IMR-90 (cell line): ENCODE data around the gene CWC25. TPM values are rescaled to one million over a fixed set of nuclear protein-coding genes. Genes with fewer than 3 reads are reported as not detected.

Experiments used
- ATAC-seq: fragments of 200-7000 bp; cut with Tn5 transposase; 2 replicates; pipeline ENCODE4 v1.9.1; 2020; ENCODE audit warnings: low read depth, mild to moderate bottlenecking, moderate library complexity
- BruUV-seq: library from RNA; stranded (reverse); fragments of 400-500 nt; replicated peaks from 2 replicates; lab custom pipeline; 2021; lab: Mats Ljungman, UMichigan
- CTCF ChIA-PET: fragments of 300-600 bp; formaldehyde crosslinking; extraction: SDS; loops from one replicate; lab custom pipeline; 2021; ENCODE audit warnings: antibody characterized with exemption; lab: Yijun Ruan, JAX
- POLR2A ChIA-PET: fragments of 300-600 bp; sonication (Branson Sonifier 250); formaldehyde crosslinking; loops from one replicate; lab custom pipeline; 2022; ENCODE audit warnings: antibody characterized with exemption; ENCODE audit not compliant: unreplicated experiment; lab: Charles Lee
- DNase-seq: peaks from one replicate; pipeline ENCODE4 v3.0.0; 2013
- H2AFZ ChIP-seq: replicated peaks from 2 replicates; pipeline ENCODE3; 2013; ENCODE audit warnings: low read length, mild to moderate bottlenecking; ENCODE audit not compliant: poor library complexity
- H2AK5ac ChIP-seq: 2 replicates; pipeline ENCODE4 v1.6.1; 2013; ENCODE audit warnings: low read depth, low read length, inconsistent platforms
- H2AK9ac ChIP-seq: replicated peaks from 2 replicates; pipeline ENCODE3; 2013; ENCODE audit warnings: mild to moderate bottlenecking, low read depth, low read length, moderate library complexity; ENCODE audit not compliant: poor library complexity
- H2BK120ac ChIP-seq: 2 replicates; pipeline ENCODE4 v1.6.1; 2013; ENCODE audit warnings: low read depth, low read length, inconsistent platforms
- H2BK15ac ChIP-seq: 3 replicates; pipeline ENCODE4 v1.6.1; 2013; ENCODE audit warnings: low read depth, low read length, inconsistent platforms
- H2BK20ac ChIP-seq: 2 replicates; pipeline ENCODE4 v1.6.1; 2013; ENCODE audit warnings: low read depth, mild to moderate bottlenecking, inconsistent platforms, low read length, moderate library complexity
- H2BK5ac ChIP-seq: 2 replicates; pipeline ENCODE4 v1.6.1; 2013; ENCODE audit warnings: mild to moderate bottlenecking, low read depth, low read length, inconsistent platforms; ENCODE audit not compliant: poor library complexity, severe bottlenecking
- H3K14ac ChIP-seq: replicated peaks from 2 replicates; pipeline ENCODE4 v1.6.1; 2013; ENCODE audit warnings: low read depth, low read length, inconsistent platforms
- H3K18ac ChIP-seq: 2 replicates; pipeline ENCODE4 v1.6.1; 2013; ENCODE audit warnings: low read depth, low read length, control low read depth
- H3K23ac ChIP-seq: 2 replicates; pipeline ENCODE4 v1.6.1; 2013; ENCODE audit warnings: low read depth, low read length, inconsistent platforms
- H3K27ac ChIP-seq: 2 replicates; pipeline ENCODE4 v1.5.1; 2013; ENCODE audit warnings: mild to moderate bottlenecking, control low read depth, low read length; ENCODE audit not compliant: insufficient read depth
- H3K27me3 ChIP-seq: 2 replicates; pipeline ENCODE4 v1.6.1; 2013; ENCODE audit warnings: low read length; ENCODE audit not compliant: control insufficient read depth, insufficient read depth
- H3K36me3 ChIP-seq: 2 replicates; pipeline ENCODE4 v1.6.1; 2013; ENCODE audit warnings: low read length, mixed read lengths; ENCODE audit not compliant: control insufficient read depth, insufficient read depth
- H3K4ac ChIP-seq: 2 replicates; pipeline ENCODE4 v1.6.1; 2013; ENCODE audit warnings: low read depth, low read length, inconsistent platforms
- H3K4me1 ChIP-seq: 2 replicates; pipeline ENCODE4 v1.6.1; 2013; ENCODE audit warnings: low read length, mixed read lengths; ENCODE audit not compliant: control insufficient read depth, insufficient read depth
- H3K4me2 ChIP-seq: 2 replicates; pipeline ENCODE4 v1.6.1; 2013; ENCODE audit warnings: low read depth, mild to moderate bottlenecking, control low read depth, low read length, moderate library complexity
- H3K4me3 ChIP-seq: 2 replicates; pipeline ENCODE4 v1.5.1; 2013; ENCODE audit warnings: low read depth, mild to moderate bottlenecking, control low read depth, low read length, moderate library complexity; ENCODE audit not compliant: insufficient read depth
- H3K56ac ChIP-seq: 2 replicates; pipeline ENCODE4 v1.6.1; 2013; ENCODE audit warnings: low read length, inconsistent platforms; ENCODE audit not compliant: insufficient read depth; ENCODE audit errors: extremely low read depth
- H3K79me1 ChIP-seq, 2 experiments: 2 replicates each; pipeline ENCODE4 v1.6.1; 2013; ENCODE audit warnings: low read length in 2 of 2, inconsistent platforms in 1 of 2, low read depth in 1 of 2
- H3K9ac ChIP-seq: 2 replicates; pipeline ENCODE4 v1.6.1; 2013; ENCODE audit warnings: low read depth, low read length, control low read depth
- H3K9me1 ChIP-seq: 2 replicates; pipeline ENCODE4 v1.6.1; 2013; ENCODE audit warnings: low read length, inconsistent platforms; ENCODE audit not compliant: insufficient read depth
- H3K9me3 ChIP-seq: 2 replicates; pipeline ENCODE4 v1.6.1; 2013; ENCODE audit warnings: low read length; ENCODE audit not compliant: control insufficient read depth, insufficient read depth
- H4K20me1 ChIP-seq: 2 replicates; pipeline ENCODE4 v1.6.1; 2013; ENCODE audit warnings: low read length, inconsistent platforms; ENCODE audit not compliant: insufficient read depth
- H4K5ac ChIP-seq: 2 replicates; pipeline ENCODE4 v1.6.1; 2013; ENCODE audit warnings: mild to moderate bottlenecking, low read depth, low read length, control low read depth
- H4K8ac ChIP-seq, 2 experiments: 2 replicates each; pipeline ENCODE4 v1.6.1; 2013; ENCODE audit warnings: low read depth in 2 of 2, low read length in 2 of 2, control low read depth in 1 of 2, inconsistent platforms in 1 of 2
- H4K91ac ChIP-seq: 2 replicates; pipeline ENCODE4 v1.6.1; 2013; ENCODE audit warnings: low read depth, low read length, inconsistent platforms; ENCODE audit not compliant: insufficient read depth
- BHLHE40 ChIP-seq: fragments of 150-350 bp; IDR thresholded peaks from 2 replicates; pipeline ENCODE4 v1.6.1; 2016; ENCODE audit warnings: mild to moderate bottlenecking, low read depth, low read length
- CEBPB ChIP-seq: IDR thresholded peaks from 2 replicates; pipeline ENCODE4 v1.6.1; 2012; ENCODE audit warnings: low read depth, low read length, improper control_type of control experiment
- WGBS, 2 experiments: methylation state at CpG; one replicate each; pipeline versions ENCODE4 v1.1.5 to v1.1.7; 2013; ENCODE audit warnings: missing lambda C conversion rate in 2 of 2; ENCODE audit not compliant: insufficient read length in 1 of 2; ENCODE audit errors: extremely low coverage in 2 of 2; 5-methylcytosine and 5-hydroxymethylcytosine counted together
- dilution Hi-C: fragments of 300-500 bp; cut with HindIII; formaldehyde crosslinking; loops from one replicate; pipeline ENCODE4 v1.14.3; 2018; ENCODE audit warnings: low sequenced_read_pairs; ENCODE audit not compliant: unreplicated experiment
- in situ Hi-C: fragments of 300-500 bp; cut with MboI; formaldehyde crosslinking; loops from 3 replicates; pipeline ENCODE4 v1.14.3; 2019; ENCODE audit warnings: low sequenced_read_pairs, inconsistent platforms, mixed read lengths
- intact Hi-C: fragments of 100-400 bp; cut with micrococcal nuclease; formaldehyde crosslinking; loops from 2 replicates; pipeline ENCODE4 v1.10.0; 2022
- polyA plus RNA-seq, 3 experiments: library from polyadenylated mRNA; depleted of rRNA; stranded (reverse); fragments of >200 nt; gene quantifications; 2 replicates each; pipeline ENCODE4 v1.2.3, GENCODE V29; 2012; ENCODE audit warnings: low replicate concordance in 1 of 3
- total RNA-seq: library from RNA; depleted of rRNA; stranded (reverse); fragments of >200 nt; gene quantifications from 2 replicates; pipeline ENCODE4 v1.2.3, GENCODE V29; 2012
- TF ChIP-seq, protein P1 (sequence below): fragments of 150-350 bp; IDR thresholded peaks from 2 replicates; pipeline ENCODE4 v1.6.1; 2016; ENCODE audit warnings: low read depth, mild to moderate bottlenecking, low read length, moderate library complexity, borderline replicate concordance

The CWC25 gene
- total and polyA plus RNA-seq, 2 of the 4 experiments (the other 2 are of a cell fraction), result 9.1 to 16.1 TPM

DNA sequence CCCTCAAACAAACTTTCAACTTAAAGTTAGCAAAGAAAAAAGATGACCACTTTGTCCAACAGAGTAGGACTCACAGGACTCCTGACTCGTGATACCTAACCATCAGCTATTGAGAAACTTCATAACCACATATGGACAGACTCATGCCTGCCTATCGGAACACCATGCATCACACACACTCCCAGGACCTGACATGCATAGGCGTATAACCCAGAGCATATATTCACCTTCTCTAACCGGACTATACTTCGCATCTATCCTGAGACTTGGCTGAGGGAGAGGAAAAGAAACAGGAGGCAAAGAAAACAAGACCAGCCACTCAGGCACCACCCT, 28.0 kb downstream of the CWC25 start:
- H3K4me1 ChIP-seq, result peaks cover 13% of the 10 kb centered on the region
- no peak overlapping the region for H3K56ac ChIP-seq
- DNase-seq, result peak; percentile 55
- no peak overlapping the region for H2BK120ac ChIP-seq
- peak overlapping the region; percentile 43; the same call in 1 of the 2 replicates for H3K14ac ChIP-seq
- dilution Hi-C loops (no loop called here), in situ Hi-C loops (no loop called here), intact Hi-C loops (loop anchor here (5.0 kb wide), 1 partner anchor 445 kb away; no protein-coding TSS in a partner anchor)
- no peak overlapping the region for H2BK20ac ChIP-seq
- H3K36me3 ChIP-seq, result peaks cover 19% of the 10 kb centered on the region
- H3K9ac ChIP-seq, result 0 out of 2 replicates have a peak overlapping the region, but pooled peaks have one; percentile 13
- H2AK5ac ChIP-seq, result no peak overlapping the region; the same call in 1 of the 2 replicates
- H2AFZ ChIP-seq, result no peak overlapping the region
- no TSS peak for BruUV-seq
- H3K27ac ChIP-seq, result no peak overlapping the region
- POLR2A ChIA-PET, result no interaction called here
- H4K20me1 ChIP-seq, result peaks cover 42% of the 10 kb centered on the region
- no peak overlapping the region for H3K18ac ChIP-seq
- H3K4ac ChIP-seq, result 0 out of 2 replicates have a peak overlapping the region, but pooled peaks have one; percentile 9
- no peak overlapping the region for H3K4me3 ChIP-seq
- no peak overlapping the region for H4K8ac ChIP-seq
- H3K79me1 ChIP-seq, result peaks cover 16 to 60% of the 10 kb centered on the region in 2 experiments
- no peak overlapping the region for H4K5ac ChIP-seq
- H4K91ac ChIP-seq, result no peak overlapping the region
- no peak for ATAC-seq
- H3K4me2 ChIP-seq, result peak overlapping the region; percentile 98
- CTCF ChIA-PET, result no interaction called here
- TF ChIP-seq BHLHE40 (no peak), CEBPB (peak; percentile 29; the same call in 1 of the 2 replicates)
- TF ChIP-seq, protein P1, sequence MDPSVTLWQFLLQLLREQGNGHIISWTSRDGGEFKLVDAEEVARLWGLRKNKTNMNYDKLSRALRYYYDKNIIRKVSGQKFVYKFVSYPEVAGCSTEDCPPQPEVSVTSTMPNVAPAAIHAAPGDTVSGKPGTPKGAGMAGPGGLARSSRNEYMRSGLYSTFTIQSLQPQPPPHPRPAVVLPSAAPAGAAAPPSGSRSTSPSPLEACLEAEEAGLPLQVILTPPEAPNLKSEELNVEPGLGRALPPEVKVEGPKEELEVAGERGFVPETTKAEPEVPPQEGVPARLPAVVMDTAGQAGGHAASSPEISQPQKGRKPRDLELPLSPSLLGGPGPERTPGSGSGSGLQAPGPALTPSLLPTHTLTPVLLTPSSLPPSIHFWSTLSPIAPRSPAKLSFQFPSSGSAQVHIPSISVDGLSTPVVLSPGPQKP, result no peak
- no peaks in the 10 kb centered on the region for H3K9me3 ChIP-seq
- H3K23ac ChIP-seq, result peak overlapping the region; percentile 92
- no peaks in the 10 kb centered on the region for H3K27me3 ChIP-seq
- H2BK15ac ChIP-seq, result no peak overlapping the region
- no peak overlapping the region for H2BK5ac ChIP-seq
- no peak overlapping the region for H2AK9ac ChIP-seq
- 61% methylated on average over 2 of the region's 5 CpGs; no CpG with 5 or more reads in 1 of the 2 experiments for WGBS, 2 experiments
- H3K9me1 ChIP-seq, result peaks cover 23% of the 10 kb centered on the region
